Fibroblast of lung (primary cell): ENCODE data around the gene WDR4. TPM values are rescaled to one million over a fixed set of nuclear protein-coding genes. Genes with fewer than 3 reads are reported as not detected.
"Not testable (repeated sequence)": the region's sequence is repeated elsewhere in the genome, so short reads cannot be mapped to it uniquely, and the experiment has no call there.

Source experiments
- DNase-seq, 2 donors: peaks; one replicate each; pipeline versions ENCODE4 v3.0.0 to v3.0.0-alpha.2; 2010; ENCODE audit warnings: low read depth in 2 of 2
- H2AFZ ChIP-seq: 2 replicates; pipeline ENCODE4 v1.5.1; 2012; ENCODE audit warnings: low read length, control low read depth, inconsistent platforms
- H3K27ac ChIP-seq: 2 replicates; pipeline ENCODE4 v1.5.1; 2011; ENCODE audit warnings: low read length, control low read depth; ENCODE audit not compliant: insufficient read depth
- H3K27me3 ChIP-seq: 2 replicates; pipeline ENCODE4 v1.5.1; 2011; ENCODE audit warnings: mild to moderate bottlenecking, low read length; ENCODE audit not compliant: control insufficient read depth, insufficient read depth
- H3K36me3 ChIP-seq: 2 replicates; pipeline ENCODE4 v1.5.1; 2011; ENCODE audit warnings: low read length; ENCODE audit not compliant: control insufficient read depth, insufficient read depth
- H3K4me1 ChIP-seq: 2 replicates; pipeline ENCODE4 v1.5.1; 2011; ENCODE audit warnings: low read length; ENCODE audit not compliant: control insufficient read depth, insufficient read depth; ENCODE audit errors: extremely low read depth
- H3K4me2 ChIP-seq: 2 replicates; pipeline ENCODE4 v1.5.1; 2011; ENCODE audit warnings: low read length, control low read depth; ENCODE audit not compliant: insufficient read depth; ENCODE audit errors: extremely low read depth
- H3K4me3 ChIP-seq, 4 experiments: fragments of 200-600 bp in 1 of 4; sonication (generic) in 1 of 4; replicated peaks in 1 of 4; 2 replicates each; pipeline ENCODE4 v1.5.1; 2011 to 2016; ENCODE audit warnings: low read length in 4 of 4, low read depth in 3 of 4, mild to moderate bottlenecking in 3 of 4, control low read depth in 2 of 4, inconsistent platforms in 1 of 4, mixed read lengths in 1 of 4; ENCODE audit not compliant: insufficient read depth in 1 of 4; ENCODE audit errors: control extremely low read depth in 1 of 4
- H3K79me2 ChIP-seq: 2 replicates; pipeline ENCODE4 v1.5.1; 2012; ENCODE audit warnings: mild to moderate bottlenecking, low read length, inconsistent platforms; ENCODE audit not compliant: control insufficient read depth, insufficient read depth
- H3K9ac ChIP-seq: 2 replicates; pipeline ENCODE4 v1.5.1; 2011; ENCODE audit warnings: mild to moderate bottlenecking, low read length, control low read depth; ENCODE audit not compliant: insufficient read depth
- H3K9me3 ChIP-seq: 2 replicates; pipeline ENCODE4 v1.5.1; 2012; ENCODE audit warnings: low read depth, low read length; ENCODE audit not compliant: control insufficient read depth, insufficient read depth
- H4K20me1 ChIP-seq: 2 replicates; pipeline ENCODE4 v1.5.1; 2011; ENCODE audit warnings: low read length; ENCODE audit not compliant: control insufficient read depth, insufficient read depth; ENCODE audit errors: extremely low read depth
- CTCF ChIP-seq, 2 donors: IDR thresholded peaks in 1 of 2; conservative IDR thresholded peaks in 1 of 2; 1 replicate in 1 of 2; 2 replicates in 1 of 2; pipeline ENCODE4 v1.5.1; 2011 to 2012; ENCODE audit warnings: low read length in 2 of 2, control low read depth in 1 of 2, inconsistent platforms in 1 of 2, low read depth in 1 of 2, mild to moderate bottlenecking in 1 of 2
- EZH2 ChIP-seq: IDR thresholded peaks from 2 replicates; pipeline ENCODE4 v1.5.1; 2012; ENCODE audit warnings: low read length, control low read depth, mild to moderate bottlenecking; ENCODE audit errors: missing control alignments
- polyA plus RNA-seq, 2 donors: library from polyadenylated mRNA; depleted of rRNA in 1 of 2; stranded (reverse) in 1 of 2; unstranded in 1 of 2; fragments of >200 nt; gene quantifications; 2 replicates each; pipeline ENCODE4 v1.2.1, GENCODE V29; 2011 to 2012; ENCODE audit warnings: missing spikeins in 1 of 2
- total RNA-seq: library from RNA; depleted of rRNA; stranded (reverse); fragments of >200 nt; gene quantifications from 2 replicates; pipeline ENCODE4 v1.2.1, GENCODE V29; 2014

The WDR4 gene
- total and polyA plus RNA-seq, 2 donors (not counting 1 experiment from before 2014, with no cell fraction given) = 8.2 to 10.2 TPM

GRCh38 chr21:42806509-42807140, 72.7 kb downstream of the WDR4 start:
- H3K36me3 ChIP-seq = no peaks in the 10 kb centered on the region

GRCh38 chr21:42801616-42802015, 77.7 kb downstream of the WDR4 start:
- H3K9me3 ChIP-seq, H3K36me3 ChIP-seq, H2AFZ ChIP-seq, DNase-seq, H3K27ac ChIP-seq, H4K20me1 ChIP-seq, H3K4me1 ChIP-seq, H3K27me3 ChIP-seq, H3K9ac ChIP-seq, H3K79me2 ChIP-seq, H3K4me2 ChIP-seq, H3K4me3 ChIP-seq: not testable (repeated sequence)

More at GRCh38 chr21:42806509-42807140, 72.7 kb downstream of the WDR4 start:
- H4K20me1 ChIP-seq = no peaks in the 10 kb centered on the region
- H3K27ac ChIP-seq = no peak overlapping the region
- H2AFZ ChIP-seq = no peak overlapping the region
- no peak for DNase-seq
- H3K4me3 ChIP-seq = no peak overlapping the region
- TF ChIP-seq EZH2 (no peak), CTCF (conservative IDR thresholded peaks at IDR 0.05 in 1 of 2, IDR thresholded peaks at IDR 0.05 in 1 of 2; ENCODE audit: low read depth in 1 of 2, low read length in 2 of 2) (no peak)
- H3K27me3 ChIP-seq = peaks cover 4% of the 10 kb centered on the region
- H3K9ac ChIP-seq = no peak overlapping the region
- no peaks in the 10 kb centered on the region for H3K9me3 ChIP-seq
- H3K79me2 ChIP-seq = no peaks in the 10 kb centered on the region
- no peak overlapping the region for H3K4me2 ChIP-seq
- H3K4me1 ChIP-seq = no peaks in the 10 kb centered on the region

- TF ChIP-seq CTCF (conservative IDR thresholded peaks at IDR 0.05 in 1 of 2, IDR thresholded peaks at IDR 0.05 in 1 of 2; ENCODE audit: low read depth in 1 of 2, low read length in 2 of 2) (no peak), EZH2 (no peak)
- no peak for DNase-seq
- Histone ChIP-seq H3K27me3 (no peaks in the 10 kb centered on the region), H3K79me2 (no peaks in the 10 kb centered on the region), H3K4me2 (no peak overlapping the region), H3K27ac (no peak overlapping the region), H3K4me1 (no peaks in the 10 kb centered on the region), H3K36me3 (no peaks in the 10 kb centered on the region), H3K9ac (no peak overlapping the region), H3K4me3 (no peak overlapping the region), H4K20me1 (no peaks in the 10 kb centered on the region), H3K9me3 (no peaks in the 10 kb centered on the region), H2AFZ (no peak overlapping the region)
These were observed 79.4 kb downstream of the WDR4 start for GRCh38 chr21:42799948-42800347.
